GM18508 (cell line): Measurements from ENCODE around the gene WT1.

ENCODE experiments used
- ATAC-seq: cut with Tn5 transposase; IDR thresholded peaks from one replicate; pipeline ENCODE4 v1.9.1; 2021; ENCODE audit warnings: moderate number of reproducible peaks; ENCODE audit not compliant: insufficient read depth, unreplicated experiment

WT1 gene

GRCh38 chr11:32340181-32340580, 95.2 kb downstream of the WT1 start:
- no peak for ATAC-seq
